Astrocyte of the cerebellum (primary cell): ENCODE measurements around the gene RET.

Experiments
- DNase-seq: peaks from one replicate; pipeline ENCODE4 v3.0.0-alpha.2; 2011; ENCODE audit warnings: low read depth
- H3K4me3 ChIP-seq: 2 replicates; pipeline ENCODE4 v1.5.1; 2011; ENCODE audit warnings: mild to moderate bottlenecking, low read depth, low read length, moderate library complexity
- CTCF ChIP-seq: IDR thresholded peaks from 2 replicates; pipeline ENCODE4 v1.5.1; 2012; ENCODE audit warnings: low read length, low read depth, moderate library complexity, mild to moderate bottlenecking; ENCODE audit errors: missing control alignments
- in situ Hi-C: cut with HindIII; loops from 2 replicates; pipeline ENCODE4 v1.10.0; 2017; ENCODE audit warnings: low sequenced_read_pairs

Gene RET

DNA sequence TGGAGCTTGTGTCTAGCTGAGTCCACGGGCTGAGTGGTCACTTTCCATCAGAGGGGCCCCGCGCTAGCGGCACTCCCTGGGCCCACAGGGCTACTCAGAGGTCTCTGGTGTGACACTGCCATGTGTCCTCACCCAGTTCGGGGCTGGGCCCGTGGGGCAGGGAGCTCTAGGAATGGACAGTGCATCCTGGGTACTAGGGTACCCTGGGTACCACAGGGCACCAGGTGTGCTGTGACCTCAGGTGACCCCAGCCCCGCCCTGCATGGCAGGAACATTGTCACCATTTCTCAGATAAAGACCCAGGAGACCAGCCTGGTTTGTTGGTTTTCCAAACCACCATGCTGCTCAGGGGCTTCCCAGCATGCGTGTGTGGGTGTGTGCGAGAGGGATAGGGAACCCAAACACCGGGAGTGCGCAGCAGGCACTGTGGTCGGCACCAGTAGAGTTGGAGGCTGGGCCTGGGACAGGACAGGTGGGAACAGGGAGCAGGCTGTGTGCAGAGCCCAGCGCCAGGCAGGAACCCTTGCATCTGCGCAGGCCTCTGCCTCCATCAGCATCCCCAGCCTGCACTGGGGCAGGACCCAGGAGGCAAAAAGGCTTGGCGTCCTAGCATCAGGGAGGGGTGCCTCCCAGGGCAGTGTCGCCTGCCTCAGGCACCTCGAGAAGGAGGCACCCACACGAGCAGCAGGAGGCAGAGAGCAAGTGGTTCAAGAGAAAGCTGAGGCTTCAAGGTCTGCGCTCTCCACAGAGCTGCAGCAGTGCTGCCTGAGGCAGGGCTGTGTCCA is 42.0 kb downstream of the RET start:
- in situ Hi-C loops: no loop called here
- TF ChIP-seq CTCF: no peak
- no peak for DNase-seq
- H3K4me3 ChIP-seq: no peak overlapping the region

DNA sequence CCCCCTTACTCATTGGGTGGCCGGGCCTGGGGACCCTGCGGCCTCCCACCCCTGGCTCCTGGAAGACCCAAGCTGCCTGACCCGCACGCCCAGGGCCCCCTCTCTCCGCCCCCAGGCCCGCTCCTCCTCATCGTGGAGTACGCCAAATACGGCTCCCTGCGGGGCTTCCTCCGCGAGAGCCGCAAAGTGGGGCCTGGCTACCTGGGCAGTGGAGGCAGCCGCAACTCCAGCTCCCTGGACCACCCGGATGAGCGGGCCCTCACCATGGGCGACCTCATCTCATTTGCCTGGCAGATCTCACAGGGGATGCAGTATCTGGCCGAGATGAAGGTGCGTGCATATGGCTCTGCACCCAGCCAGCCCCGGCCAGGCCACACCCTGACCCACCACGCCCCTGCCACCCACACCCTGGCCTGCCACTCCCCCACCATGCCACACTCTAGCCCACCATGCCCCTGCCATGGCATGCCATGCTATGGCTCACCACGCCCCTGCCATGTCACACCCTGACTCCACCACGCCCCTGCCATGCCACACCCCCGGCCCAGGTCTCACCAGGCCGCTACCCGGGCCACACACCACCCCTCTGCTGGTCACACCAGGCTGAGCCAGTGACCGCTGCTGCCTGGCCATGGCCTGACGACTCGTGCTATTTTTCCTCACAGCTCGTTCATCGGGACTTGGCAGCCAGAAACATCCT is 42.7 kb downstream of the RET start:
- DNase-seq: no peak
- H3K4me3 ChIP-seq: no peak overlapping the region

GRCh38 chr10:43120116-43120928 is 43.5 kb downstream of the RET start:
- no peak for TF ChIP-seq CTCF
- in situ Hi-C loops: no loop called here
- DNase-seq: no peak
- no peak overlapping the region for H3K4me3 ChIP-seq

More for the DNA sequence above, 42.7 kb downstream of the RET start:
- in situ Hi-C loops: no loop called here
- no peak for TF ChIP-seq CTCF

GRCh38 chr10:43120929-43121314 is 44.1 kb downstream of the RET start:
- DNase-seq: no peak
- in situ Hi-C loops: no loop called here
- no peak overlapping the region for H3K4me3 ChIP-seq
- TF ChIP-seq CTCF: no peak

DNA sequence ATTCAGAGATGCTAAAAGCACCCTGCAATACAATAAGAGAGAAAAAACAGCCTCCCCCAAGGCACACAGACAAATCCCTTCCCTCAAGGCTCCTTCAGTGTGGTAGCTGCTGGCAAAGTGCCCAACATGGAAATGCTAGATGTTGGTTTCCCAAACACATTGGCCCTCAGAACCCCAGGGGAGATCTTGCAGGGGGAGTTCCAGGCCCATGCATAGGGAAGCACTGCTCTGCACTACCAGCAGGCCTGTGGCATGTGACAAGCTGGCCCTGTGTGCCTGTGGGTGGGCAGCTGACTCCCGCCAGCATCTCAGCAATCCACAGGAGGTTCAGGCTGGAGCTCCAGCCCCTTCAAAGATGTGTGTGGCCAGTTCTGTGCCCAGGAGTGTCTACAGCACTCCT is 44.6 kb downstream of the RET start:
- no peak overlapping the region for H3K4me3 ChIP-seq
- in situ Hi-C loops: no loop called here
- TF ChIP-seq CTCF: no peak
- no peak for DNase-seq

- no peak for TF ChIP-seq CTCF
- H3K4me3 ChIP-seq: no peak overlapping the region
- in situ Hi-C loops: no loop called here
- no peak for DNase-seq
These were observed 45.2 kb downstream of the RET start for GRCh38 chr10:43122096-43122495.
